HepG2 (cell line): ENCODE results near the gene TOP2A.

ENCODE experiments used
- CBX5 ChIP-seq: sonication (generic); formaldehyde crosslinking; IDR thresholded peaks from 2 replicates; pipeline ENCODE4 v1.4.0; 2020; ENCODE audit warnings: missing genetic modification reagents, borderline replicate concordance
- CREB1 ChIP-seq, 2 experiments: fragments of 450-650 bp in 1 of 2; IDR thresholded peaks; 2 replicates each; pipeline ENCODE4 v1.6.1; 2016 to 2017; ENCODE audit warnings: control low read depth in 1 of 2, mild to moderate bottlenecking in 1 of 2, missing compliant biosample characterization in 1 of 2, missing genetic modification characterization in 1 of 2
- CTCF ChIP-seq: sonication (generic); formaldehyde crosslinking; IDR thresholded peaks from 2 replicates; pipeline ENCODE4 v1.5.0; 2020; ENCODE audit warnings: mild to moderate bottlenecking, missing genetic modification reagents, moderate library complexity
- FOXM1 ChIP-seq: sonication (generic); formaldehyde crosslinking; IDR thresholded peaks from 2 replicates; pipeline ENCODE4 v1.5.0; 2020; ENCODE audit warnings: missing genetic modification reagents
- MAZ ChIP-seq, 2 experiments: sonication (generic) in 1 of 2; formaldehyde crosslinking in 1 of 2; IDR thresholded peaks; 2 replicates each; pipeline versions ENCODE4 v1.5.0 to v1.6.1; 2012 to 2020; ENCODE audit warnings: low read depth in 2 of 2, mild to moderate bottlenecking in 2 of 2, borderline replicate concordance in 1 of 2, improper control_type of control experiment in 1 of 2, low read length in 1 of 2, missing genetic modification reagents in 1 of 2, moderate library complexity in 1 of 2
- POLR2G ChIP-seq: fragments of 200-400 bp; formaldehyde crosslinking; IDR thresholded peaks from 2 replicates; pipeline ENCODE4 v1.6.1; 2018; ENCODE audit warnings: mild to moderate bottlenecking, low read depth, low read length, moderate library complexity
- TAF1 ChIP-seq: sonication (generic); formaldehyde crosslinking; IDR thresholded peaks from 2 replicates; pipeline ENCODE4 v1.4.0; 2020; ENCODE audit warnings: missing genetic modification reagents
- ZBTB34 ChIP-seq: sonication (generic); formaldehyde crosslinking; IDR thresholded peaks from 2 replicates; pipeline ENCODE4 v1.8.0; 2022; ENCODE audit warnings: mild to moderate bottlenecking, missing genetic modification reagents
- ZNF34 ChIP-seq: sonication (generic); formaldehyde crosslinking; IDR thresholded peaks from 2 replicates; pipeline ENCODE4 v1.4.0; 2020; ENCODE audit warnings: mild to moderate bottlenecking, missing genetic modification reagents, borderline replicate concordance
- TF ChIP-seq, protein P1 (sequence below): sonication (generic); formaldehyde crosslinking; IDR thresholded peaks from 2 replicates; pipeline ENCODE4 v1.5.0; 2020; ENCODE audit warnings: missing genetic modification reagents
- TF ChIP-seq, protein P2 (sequence below): sonication (generic); formaldehyde crosslinking; IDR thresholded peaks from 2 replicates; pipeline ENCODE4 v1.5.0; 2020; ENCODE audit warnings: missing genetic modification reagents, mild to moderate bottlenecking, borderline replicate concordance

DNA sequence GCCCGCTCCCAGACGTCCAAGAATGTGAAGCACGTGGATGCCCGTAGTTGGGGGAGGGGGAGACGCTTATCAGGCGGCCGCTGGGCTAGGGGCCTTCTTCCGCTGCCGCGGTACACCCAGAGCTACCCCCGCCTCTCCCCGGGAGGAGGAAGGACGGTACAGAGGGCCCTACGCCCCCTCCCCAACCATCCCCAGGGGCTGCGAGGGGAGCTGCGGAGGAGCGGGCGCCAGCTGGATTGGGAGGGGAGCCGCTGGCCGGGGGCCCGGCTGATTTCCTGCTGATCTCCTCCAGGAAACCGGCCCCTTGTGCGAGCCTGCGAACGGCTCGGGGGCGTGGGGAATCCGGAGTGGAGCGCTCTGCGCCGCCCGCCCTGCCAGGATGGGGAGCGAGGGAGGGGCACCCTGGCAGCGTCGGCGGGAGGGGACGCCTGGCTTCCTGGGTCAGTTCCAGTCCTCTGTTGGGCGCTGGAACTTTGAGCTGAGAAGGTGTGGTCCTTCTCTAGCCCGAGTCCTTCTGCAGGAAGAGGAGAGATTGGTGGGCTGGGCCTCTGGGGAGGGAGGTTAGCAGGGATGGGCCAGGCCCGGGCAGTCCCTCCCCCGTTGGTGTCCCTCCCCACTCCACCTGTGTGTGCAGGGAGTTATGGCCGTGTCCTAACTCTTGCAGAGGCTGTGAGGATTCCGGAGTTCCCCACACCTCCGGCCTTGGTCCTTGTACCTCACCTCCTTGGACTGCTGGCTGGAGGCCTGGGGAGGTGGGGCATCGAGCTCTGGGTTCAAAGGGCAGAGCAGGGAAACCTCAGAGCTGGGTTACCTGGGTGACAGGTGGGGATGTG is 72.3 kb downstream of the TOP2A start:
- TF ChIP-seq CBX5 (CRISPR knock-in tag) (no peak; the same call in 1 of the 2 replicates), POLR2G (0 out of 2 replicates have a peak, but pooled peaks have one; percentile 63), ZBTB34 (CRISPR knock-in tag) (0 out of 2 replicates have a peak, but pooled peaks have one; percentile 40), CTCF (CRISPR knock-in tag) (0 out of 2 replicates have a peak, but pooled peaks have one; percentile 27), MAZ (IDR thresholded peaks at IDR 0.05; ENCODE audit: borderline replicate concordance, low read depth, low read length) (peak; percentile 42; the same call in 1 of the 2 replicates), MAZ (CRISPR knock-in tag; IDR thresholded peaks at IDR 0.05; ENCODE audit: low read depth) (peak; percentile 71), TAF1 (CRISPR knock-in tag) (peak; percentile 55; the same call in 1 of the 2 replicates), ZNF34 (peak; percentile 83), CREB1 (IDR thresholded peaks at IDR 0.05) (no peak), CREB1 (CRISPR knock-in tag; IDR thresholded peaks at IDR 0.05) (no peak), FOXM1 (CRISPR knock-in tag) (no peak)
- TF ChIP-seq, protein P1, sequence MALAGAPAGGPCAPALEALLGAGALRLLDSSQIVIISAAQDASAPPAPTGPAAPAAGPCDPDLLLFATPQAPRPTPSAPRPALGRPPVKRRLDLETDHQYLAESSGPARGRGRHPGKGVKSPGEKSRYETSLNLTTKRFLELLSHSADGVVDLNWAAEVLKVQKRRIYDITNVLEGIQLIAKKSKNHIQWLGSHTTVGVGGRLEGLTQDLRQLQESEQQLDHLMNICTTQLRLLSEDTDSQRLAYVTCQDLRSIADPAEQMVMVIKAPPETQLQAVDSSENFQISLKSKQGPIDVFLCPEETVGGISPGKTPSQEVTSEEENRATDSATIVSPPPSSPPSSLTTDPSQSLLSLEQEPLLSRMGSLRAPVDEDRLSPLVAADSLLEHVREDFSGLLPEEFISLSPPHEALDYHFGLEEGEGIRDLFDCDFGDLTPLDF (CRISPR knock-in tag): no peak
- TF ChIP-seq, protein P2, sequence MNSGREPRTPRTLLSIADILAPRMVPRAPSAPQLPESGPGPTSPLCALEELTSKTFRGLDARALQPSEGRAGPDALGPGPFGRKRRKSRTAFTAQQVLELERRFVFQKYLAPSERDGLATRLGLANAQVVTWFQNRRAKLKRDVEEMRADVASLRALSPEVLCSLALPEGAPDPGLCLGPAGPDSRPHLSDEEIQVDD (CRISPR knock-in tag): no peak; the same call in 1 of the 2 replicates
